GM21515 (cell line): Measurements from ENCODE around the gene COX17.

Experiments used
- ATAC-seq: cut with Tn5 transposase; IDR thresholded peaks from one replicate; pipeline ENCODE4 v1.9.1; 2021; ENCODE audit not compliant: unreplicated experiment

The COX17 gene

GRCh38 chr3:119647171-119647570 is 30.0 kb downstream of the COX17 start:
- no peak for ATAC-seq

GRCh38 chr3:119645813-119646212 is 31.4 kb downstream of the COX17 start:
- no peak for ATAC-seq

GRCh38 chr3:119644481-119644880 is 32.7 kb downstream of the COX17 start:
- ATAC-seq: no peak

GRCh38 chr3:119643528-119643927 is 33.7 kb downstream of the COX17 start:
- ATAC-seq: no peak

- no peak for ATAC-seq
Observed at GRCh38 chr3:119642746-119643473, 34.3 kb downstream of the COX17 start.

- no peak for ATAC-seq
Observed at GRCh38 chr3:119641416-119641815, 35.8 kb downstream of the COX17 start.

- ATAC-seq: no peak
Observed at GRCh38 chr3:119639494-119640350, 37.5 kb downstream of the COX17 start.

GRCh38 chr3:119637679-119638477 is 39.3 kb downstream of the COX17 start:
- peak; percentile 34 for ATAC-seq

- no peak for ATAC-seq
Observed at GRCh38 chr3:119636891-119637611, 40.2 kb downstream of the COX17 start.

- ATAC-seq: no peak
Observed at GRCh38 chr3:119636249-119636648, 41.0 kb downstream of the COX17 start.

GRCh38 chr3:119635719-119636118 is 41.5 kb downstream of the COX17 start:
- no peak for ATAC-seq

GRCh38 chr3:119632829-119633228 is 44.4 kb downstream of the COX17 start:
- no peak for ATAC-seq

- ATAC-seq: no peak
Observed at GRCh38 chr3:119632216-119632615, 45.0 kb downstream of the COX17 start.

- no peak for ATAC-seq
Observed at GRCh38 chr3:119631516-119631915, 45.7 kb downstream of the COX17 start.

GRCh38 chr3:119630880-119631329 is 46.3 kb downstream of the COX17 start:
- no peak for ATAC-seq

- ATAC-seq: no peak
Observed at GRCh38 chr3:119630128-119630879, 46.9 kb downstream of the COX17 start.

GRCh38 chr3:119628816-119629445 is 48.3 kb downstream of the COX17 start:
- ATAC-seq: no peak

- ATAC-seq: no peak
Observed at GRCh38 chr3:119628390-119628789, 48.8 kb downstream of the COX17 start.

GRCh38 chr3:119627461-119627860 is 49.7 kb downstream of the COX17 start:
- no peak for ATAC-seq
